GM12873 (cell line): ENCODE data around the gene OMD.

Source experiments
- CTCF ChIP-seq: IDR thresholded peaks from 2 replicates; pipeline ENCODE4 v1.5.1; 2012; ENCODE audit warnings: low read depth, mild to moderate bottlenecking, moderate library complexity, low read length, control low read depth; ENCODE audit not compliant: insufficient read depth; ENCODE audit errors: missing control alignments

Gene OMD

GRCh38 chr9:92432972-92433548, 8.8 kb upstream of the OMD start:
- no peak for TF ChIP-seq CTCF

- no peak for TF ChIP-seq CTCF
Observed at GRCh38 chr9:92432350-92432749, 8.1 kb upstream of the OMD start.

- TF ChIP-seq CTCF = no peak
Observed at GRCh38 chr9:92429836-92430235, 5.6 kb upstream of the OMD start.

GRCh38 chr9:92426501-92427145, 2.4 kb upstream of the OMD start:
- no peak for TF ChIP-seq CTCF

- TF ChIP-seq CTCF = no peak
Observed at GRCh38 chr9:92425474-92425873, 1.2 kb upstream of the OMD start.

GRCh38 chr9:92423612-92424011, 659 bp downstream of the OMD start:
- TF ChIP-seq CTCF = no peak

- no peak for TF ChIP-seq CTCF
Observed at GRCh38 chr9:92422611-92423338, 1.5 kb downstream of the OMD start.
